Renal cortex interstitium (tissue), 11 donors: ENCODE measurements around the gene POFUT1. TPM values are rescaled to one million over a fixed set of nuclear protein-coding genes. Genes with fewer than 3 reads are reported as not detected.

Experiments used
- DNase-seq, 11 donors: peaks; one replicate each; pipeline ENCODE4 v3.0.0-alpha.2; 2013; ENCODE audit warnings: low read depth in 9 of 11, low spot score in 4 of 11; ENCODE audit errors: extremely low read depth in 1 of 11
- polyA plus RNA-seq, 3 donors: library from polyadenylated mRNA; unstranded; fragments of 120-200 nt; gene quantifications; one replicate each; pipeline ENCODE4 v1.2.1, GENCODE V29; 2013; ENCODE audit not compliant: insufficient read length in 3 of 3

The POFUT1 gene
- polyA plus RNA-seq, 3 donors, result 40.8 to 45.0 (median 41.7) TPM

GRCh38 chr20:32201977-32202363 is 5.7 kb upstream of the POFUT1 start:
- no peak for DNase-seq

GRCh38 chr20:32203356-32204204 is 4.1 kb upstream of the POFUT1 start:
- DNase-seq, result no peak

- DNase-seq, result no peak
Measured at GRCh38 chr20:32204205-32205109, 3.2 kb upstream of the POFUT1 start.

GRCh38 chr20:32205110-32205842 is 2.4 kb upstream of the POFUT1 start:
- DNase-seq, result no peak

- DNase-seq, result no peak
Measured at GRCh38 chr20:32205843-32206759, 1.6 kb upstream of the POFUT1 start.

GRCh38 chr20:32206760-32207625 is 687 bp upstream of the POFUT1 start:
- DNase-seq, result no peak

GRCh38 chr20:32208499-32209154 is 947 bp downstream of the POFUT1 start:
- no peak for DNase-seq

- no peak for DNase-seq
Measured at GRCh38 chr20:32209850-32210605, 2.3 kb downstream of the POFUT1 start.

- no peak for DNase-seq
Measured at GRCh38 chr20:32213870-32214269, 6.2 kb downstream of the POFUT1 start.

GRCh38 chr20:32215147-32215546 is 7.5 kb downstream of the POFUT1 start:
- DNase-seq, result no peak

GRCh38 chr20:32215729-32216128 is 8.0 kb downstream of the POFUT1 start:
- no peak for DNase-seq

GRCh38 chr20:32216179-32217142 is 8.8 kb downstream of the POFUT1 start:
- no peak for DNase-seq

- no peak for DNase-seq
Measured at GRCh38 chr20:32218156-32218900, 10.6 kb downstream of the POFUT1 start.

- no peak for DNase-seq
Measured at GRCh38 chr20:32224463-32224862, 16.8 kb downstream of the POFUT1 start.

- DNase-seq, result no peak
Measured at GRCh38 chr20:32226391-32226790, 18.7 kb downstream of the POFUT1 start.
